Stimulated activated CD8-positive, alpha-beta memory T cell treated with anti-CD3 and anti-CD28 coated beads, Interleukin-15, amount 100 ng/mL, for 1 hour (primary cell): ENCODE results near the gene OXSM.
A peak's percentile ranks its signal among the peaks of the same experiment; 100 is the strongest.

Experiments
- DNase-seq: peaks from one replicate; pipeline ENCODE4 v3.0.0-alpha.2; 2020; ENCODE audit warnings: low read depth

The OXSM gene

GRCh38 chr3:25789596-25790556, at the start of gene OXSM:
Gene OXSM (plus strand): TSS chr3:25790090. CDS start chr3:25791021, 931 bp downstream.
- peak; percentile 77 for DNase-seq

GRCh38 chr3:25744470-25744869, 45.4 kb upstream of the OXSM start:
- DNase-seq, result no peak

- no peak for DNase-seq
Observed at GRCh38 chr3:25747033-25747432, 42.9 kb upstream of the OXSM start.

DNA sequence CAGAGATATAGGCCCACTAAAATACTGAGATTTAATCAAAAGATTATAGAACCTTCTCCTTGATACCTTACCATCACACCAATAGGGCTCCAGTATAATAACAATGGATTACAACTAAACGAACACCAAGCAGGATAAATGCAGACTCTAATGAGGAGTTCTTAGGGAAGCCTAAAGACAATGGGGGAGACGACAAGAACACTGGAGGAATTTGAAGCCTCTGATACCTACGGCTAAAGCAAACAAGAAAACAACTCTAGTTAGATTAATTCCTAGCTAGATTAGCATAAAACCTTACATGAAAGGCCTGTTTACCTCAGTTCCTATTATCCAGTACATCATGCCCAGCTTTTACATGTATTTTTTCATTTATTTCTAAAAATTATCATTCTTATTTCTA, 41.7 kb upstream of the OXSM start:
- DNase-seq, result no peak

DNA sequence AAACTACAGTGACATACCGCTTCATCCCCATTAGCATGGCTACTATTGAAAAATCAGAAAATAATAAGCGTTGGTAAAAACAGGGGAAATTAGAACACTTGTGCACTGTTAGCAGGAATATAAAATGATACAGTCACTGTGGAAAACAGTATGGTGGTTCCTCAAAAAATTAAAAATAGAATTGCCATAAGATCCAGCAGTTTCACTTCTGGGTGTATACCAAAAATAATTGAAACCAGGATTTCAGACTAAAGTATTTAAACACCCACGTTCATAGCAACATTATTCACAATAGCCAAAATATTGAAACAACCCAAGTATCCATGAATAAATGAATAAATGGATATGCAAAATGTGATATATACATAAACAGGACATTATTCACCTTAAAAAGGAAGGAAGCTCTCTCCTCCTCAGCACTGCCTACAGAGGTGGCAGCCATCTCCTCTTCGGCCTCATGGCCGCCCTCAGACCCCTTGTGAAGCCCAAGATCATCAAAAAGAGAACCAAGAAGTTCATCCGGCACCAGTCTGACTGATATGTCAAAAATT, 40.8 kb upstream of the OXSM start:
- no peak for DNase-seq

GRCh38 chr3:25751048-25751447, 38.8 kb upstream of the OXSM start:
- DNase-seq, result no peak

GRCh38 chr3:25751725-25752124, 38.2 kb upstream of the OXSM start:
- no peak for DNase-seq

- no peak for DNase-seq
Observed at GRCh38 chr3:25768851-25769250, 21.0 kb upstream of the OXSM start.

GRCh38 chr3:25775936-25776335, 14.0 kb upstream of the OXSM start:
- no peak for DNase-seq

DNA sequence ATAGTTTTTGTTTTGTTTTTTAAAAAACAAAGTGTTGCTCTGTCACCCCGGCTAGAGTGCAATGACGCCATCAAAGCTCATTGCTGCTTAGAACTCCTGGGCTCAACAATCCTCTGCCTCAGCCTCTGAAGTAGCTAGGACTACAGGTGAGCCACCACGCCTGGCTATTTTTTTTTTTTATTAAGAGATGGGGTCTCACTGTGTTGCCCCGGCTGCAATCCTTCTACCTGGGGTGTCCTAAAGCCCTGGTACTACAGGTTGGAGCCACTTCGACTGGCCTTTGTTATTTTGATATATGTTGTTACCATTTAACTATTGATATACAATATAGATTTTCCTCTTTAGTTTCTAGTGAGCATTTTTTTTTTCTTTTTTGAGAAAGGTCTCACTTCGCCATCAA, 9.3 kb upstream of the OXSM start:
- no peak for DNase-seq

GRCh38 chr3:25781145-25781757, 8.6 kb upstream of the OXSM start:
- no peak for DNase-seq

GRCh38 chr3:25781758-25782594, 7.9 kb upstream of the OXSM start:
- DNase-seq, result no peak

DNA sequence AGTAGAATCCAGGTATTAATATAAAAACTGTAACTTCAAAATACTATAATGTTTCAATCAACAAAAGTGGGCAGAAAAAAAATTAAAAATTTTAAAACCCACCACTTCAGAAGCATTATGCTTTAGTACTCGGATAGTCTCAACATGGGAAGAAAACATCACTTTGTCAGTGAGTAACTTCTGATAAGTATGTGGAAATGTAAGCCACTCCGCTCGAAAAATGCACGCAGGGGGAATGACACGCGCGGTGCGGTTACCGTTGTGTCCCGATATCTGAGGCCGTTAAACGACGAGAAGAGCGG, 7.3 kb upstream of the OXSM start:
- no peak for DNase-seq

DNA sequence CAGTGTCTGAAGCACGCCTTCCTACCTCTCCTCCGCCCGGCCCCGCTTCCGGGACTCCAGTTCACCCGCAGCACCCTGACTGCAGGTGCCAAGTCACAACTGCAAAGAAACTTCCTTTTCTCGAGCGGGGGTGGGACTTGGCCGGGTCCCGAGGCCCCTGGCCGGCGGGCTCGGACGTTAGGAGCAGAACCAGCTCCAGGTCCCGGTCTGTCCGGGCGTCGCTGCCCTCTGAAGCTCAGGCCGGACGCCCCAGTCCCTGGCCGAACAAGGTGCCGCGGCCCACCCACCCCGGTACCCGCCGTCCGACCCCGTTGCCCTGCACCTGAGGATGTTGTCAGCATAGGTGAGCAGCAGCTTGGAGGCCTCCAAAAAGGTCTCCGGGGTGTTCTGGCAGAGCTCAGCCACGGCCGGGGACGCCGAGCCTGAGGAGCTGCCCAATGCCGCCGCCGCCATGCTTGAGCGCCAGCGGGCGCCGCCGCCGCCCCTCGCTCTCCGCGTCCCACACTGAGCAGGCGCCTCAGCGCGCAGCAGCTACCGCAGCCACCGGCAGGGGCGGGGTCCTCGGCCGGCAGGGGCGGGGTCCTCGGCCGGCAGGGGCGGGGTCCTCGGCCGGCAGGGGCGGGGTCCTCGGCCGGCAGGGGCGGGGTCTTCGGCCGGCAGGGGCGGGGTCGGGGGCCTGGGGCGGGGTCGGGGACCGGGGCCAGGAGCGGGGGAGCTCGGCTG, 6.8 kb upstream of the OXSM start, which contains the start of gene NGLY1:
Gene NGLY1, minus strand, starts transcription at position 506 of the 723 bp plus-strand sequence. Its CDS starts 53 bp downstream, at position 453.
- peak; percentile 58 for DNase-seq

- DNase-seq, result no peak
Observed at GRCh38 chr3:25783661-25784512, 6.0 kb upstream of the OXSM start.

DNA sequence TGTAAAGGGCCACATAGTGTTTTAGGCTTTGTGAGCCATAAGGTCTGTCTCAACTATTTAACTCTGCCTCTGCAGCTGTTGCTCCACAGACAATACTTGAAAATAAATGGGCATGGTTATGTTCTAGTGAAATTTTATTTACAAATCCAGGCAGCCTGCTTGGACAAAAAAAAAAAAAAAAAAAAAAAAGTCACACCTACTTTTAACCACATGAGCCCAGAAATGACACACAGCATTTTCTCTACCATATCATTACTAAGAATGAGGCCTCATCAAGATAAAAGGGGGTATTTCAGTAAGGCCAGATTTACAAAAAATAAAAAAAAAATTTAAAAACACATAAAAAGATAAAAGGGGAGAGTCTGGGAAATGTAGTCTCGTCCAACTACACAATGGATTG, 4.9 kb upstream of the OXSM start:
- no peak for DNase-seq

- no peak for DNase-seq
Observed at GRCh38 chr3:25785826-25786225, 4.1 kb upstream of the OXSM start.

DNA sequence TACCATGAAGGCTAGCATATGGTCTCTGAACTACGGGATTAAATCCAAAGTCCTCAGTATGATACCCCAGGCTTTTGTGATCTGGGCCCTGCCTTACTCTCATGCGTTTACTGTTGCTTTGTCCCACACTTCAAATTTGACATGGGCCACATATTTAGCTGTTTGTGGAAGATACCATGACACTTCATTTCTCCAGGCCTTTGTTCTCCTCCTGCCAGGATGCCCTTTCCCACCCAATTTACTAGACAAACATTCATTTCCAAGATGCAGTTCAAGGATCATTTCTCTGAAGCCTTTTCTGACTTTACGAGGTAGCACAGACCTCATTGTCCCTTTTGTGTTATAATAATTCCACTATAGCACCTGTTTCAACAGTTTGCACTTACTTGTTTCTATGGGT, 2.2 kb upstream of the OXSM start:
- no peak for DNase-seq

- DNase-seq, result no peak
Observed at GRCh38 chr3:25789209-25789595, 688 bp upstream of the OXSM start.

DNA sequence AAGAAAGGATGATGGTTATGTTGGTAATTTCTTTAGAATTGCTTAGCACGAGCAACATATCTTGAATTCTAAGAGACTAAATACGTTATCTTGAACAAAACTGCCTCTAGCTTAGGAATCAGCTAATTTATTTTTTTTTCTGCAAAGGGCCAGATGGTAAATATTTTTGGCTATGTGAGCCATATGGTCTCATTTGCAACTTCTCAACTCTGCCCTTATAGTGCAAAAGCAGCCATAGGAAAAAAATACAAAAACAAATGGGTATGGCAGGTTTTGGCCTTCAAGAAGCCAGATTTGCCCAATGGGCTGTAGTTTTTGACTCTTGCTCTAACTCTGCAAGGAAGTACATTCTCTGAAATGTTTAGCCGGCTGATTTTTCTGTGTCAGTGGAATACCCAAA, 11.9 kb downstream of the OXSM start:
- no peak for DNase-seq

GRCh38 chr3:25803833-25804232, 13.9 kb downstream of the OXSM start:
- DNase-seq, result no peak
